ENCODE data around the gene TAGLN3. TPM values are rescaled to one million over a fixed set of nuclear protein-coding genes. Genes with fewer than 3 reads are reported as not detected.

The TAGLN3 gene
- total RNA-seq, 2 experiments from 2014 or later: 0.33 to 0.47 TPM

- peaks cover 8% of the 10 kb centered on the region for H3K4me1 Mint-ChIP-seq
- H3K27ac Mint-ChIP-seq: no peak overlapping the region
- ChIA-PET POLR2A (no interaction called here), CTCF (interaction anchor here (0.6 to 2.8 kb wide), 12 partner anchors 12 to 298 kb away, joined by 3 to 20 read pairs (median 4); partner anchors contain the start of gene ABHD10)
- no peaks in the 10 kb centered on the region for H3K9me3 Mint-ChIP-seq
- no peak overlapping the region for H3K4me3 Mint-ChIP-seq
- H3K36me3 Mint-ChIP-seq (ENCODE audit: low read depth): no peaks in the 10 kb centered on the region
- no peak for DNase-seq
- peaks cover 6% of the 10 kb centered on the region for H3K27me3 Mint-ChIP-seq
Measured at GRCh38 chr3:111967068-111967467, 31.7 kb upstream of the TAGLN3 start.

- H3K27me3 Mint-ChIP-seq: peaks cover 6% of the 10 kb centered on the region
- peaks cover 8% of the 10 kb centered on the region for H3K4me1 Mint-ChIP-seq
- H3K36me3 Mint-ChIP-seq (ENCODE audit: low read depth): no peaks in the 10 kb centered on the region
- no peaks in the 10 kb centered on the region for H3K9me3 Mint-ChIP-seq
- no peak overlapping the region for H3K4me3 Mint-ChIP-seq
- ChIA-PET CTCF (interaction anchor here (0.7 to 2.8 kb wide), 16 partner anchors 8 to 390 kb away, joined by 3 to 20 read pairs (median 4); partner anchors contain the start of gene ABHD10), POLR2A (no interaction called here)
- peak; percentile 87 for DNase-seq
- H3K27ac Mint-ChIP-seq: no peak overlapping the region
Measured at GRCh38 chr3:111967651-111968274, 31.0 kb upstream of the TAGLN3 start.

GRCh38 chr3:111968319-111969054 lies 30.2 kb upstream of the TAGLN3 start:
- Mint-ChIP-seq H3K27me3 (peaks cover 6% of the 10 kb centered on the region), H3K9me3 (no peaks in the 10 kb centered on the region), H3K36me3 (ENCODE audit: low read depth) (no peaks in the 10 kb centered on the region), H3K4me1 (peaks cover 5% of the 10 kb centered on the region), H3K27ac (no peak overlapping the region), H3K4me3 (no peak overlapping the region)
- DNase-seq: no peak
- ChIA-PET CTCF (interaction anchor here (0.7 to 2.8 kb wide), 17 partner anchors 9 to 391 kb away, joined by 3 to 20 read pairs (median 4); partner anchors contain the start of gene ABHD10), POLR2A (no interaction called here)

- Mint-ChIP-seq H3K4me3 (no peak overlapping the region), H3K27me3 (peaks cover 6% of the 10 kb centered on the region), H3K9me3 (no peaks in the 10 kb centered on the region), H3K4me1 (peaks cover 5% of the 10 kb centered on the region), H3K36me3 (ENCODE audit: low read depth) (no peaks in the 10 kb centered on the region), H3K27ac (no peak overlapping the region)
- DNase-seq: no peak
- ChIA-PET POLR2A (no interaction called here), CTCF (interaction anchor here (0.7 to 1.0 kb wide), 4 partner anchors 8 to 282 kb away, joined by 3 read pairs; no protein-coding TSS in a partner anchor)
Measured at GRCh38 chr3:111970376-111970775, 28.3 kb upstream of the TAGLN3 start.

DNA sequence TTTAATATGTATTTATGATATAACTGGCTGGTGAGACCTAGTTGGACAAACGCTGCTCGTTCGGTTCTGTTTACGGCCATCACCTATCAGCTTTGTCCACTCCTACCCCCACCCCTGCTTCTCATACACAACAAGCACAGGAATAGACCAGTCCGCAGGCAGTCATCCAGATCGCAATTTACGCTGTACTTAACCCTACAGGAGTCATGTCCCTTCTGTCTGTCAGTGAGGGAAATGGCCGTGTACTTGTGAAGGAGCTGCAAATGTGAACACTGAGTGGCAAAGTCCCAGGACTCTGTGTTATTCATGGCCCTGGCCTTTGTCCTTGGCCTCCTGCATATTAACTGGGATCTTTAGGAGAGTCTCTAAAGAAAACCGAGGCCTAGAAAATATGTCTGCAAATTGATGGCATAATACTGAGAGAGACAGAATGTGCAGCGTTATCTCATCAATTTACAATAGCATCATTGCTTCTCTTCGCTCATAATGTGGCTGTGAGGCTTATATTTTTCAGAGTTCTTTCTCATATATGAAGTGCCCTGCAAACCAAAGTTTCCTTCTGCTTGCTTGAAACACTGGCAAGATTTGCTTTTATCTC lies 27.1 kb upstream of the TAGLN3 start:
- H3K4me3 Mint-ChIP-seq: no peak overlapping the region
- ChIA-PET CTCF (interaction anchor here (1.0 kb wide), 1 partner anchor 9 kb away, joined by 3 read pairs; no protein-coding TSS in a partner anchor), POLR2A (no interaction called here)
- H3K27me3 Mint-ChIP-seq: peaks cover 8% of the 10 kb centered on the region
- peaks cover 5% of the 10 kb centered on the region for H3K4me1 Mint-ChIP-seq
- no peaks in the 10 kb centered on the region for H3K36me3 Mint-ChIP-seq (ENCODE audit: low read depth)
- H3K27ac Mint-ChIP-seq: no peak overlapping the region
- H3K9me3 Mint-ChIP-seq: no peaks in the 10 kb centered on the region
- no peak for DNase-seq

DNA sequence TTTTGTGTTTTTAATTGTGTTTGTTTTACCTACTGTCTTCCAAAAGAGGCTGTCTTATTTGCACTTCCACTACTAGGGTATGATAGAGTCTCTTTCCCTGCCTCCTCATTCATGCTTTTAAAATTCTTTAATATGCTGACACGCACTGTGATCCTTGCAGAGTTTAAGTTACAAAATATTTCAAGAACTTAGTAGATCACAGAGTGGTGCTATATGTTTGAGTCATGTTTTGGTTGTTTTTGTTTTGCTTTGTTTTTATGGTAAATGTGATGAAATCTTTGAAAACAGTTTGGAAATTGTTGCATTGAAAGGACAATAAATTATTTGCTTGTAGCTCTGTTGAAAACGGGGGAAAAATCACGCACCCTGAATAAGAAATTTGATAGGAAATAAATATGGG lies 25.8 kb upstream of the TAGLN3 start:
- no peak for DNase-seq
- H3K36me3 Mint-ChIP-seq (ENCODE audit: low read depth): no peaks in the 10 kb centered on the region
- ChIA-PET CTCF (interaction anchor here (1.3 to 1.4 kb wide), 2 partner anchors 251 to 304 kb away, joined by 3 read pairs; no protein-coding TSS in a partner anchor), POLR2A (no interaction called here)
- no peak overlapping the region for H3K4me3 Mint-ChIP-seq
- H3K4me1 Mint-ChIP-seq: no peaks in the 10 kb centered on the region
- no peak overlapping the region for H3K27ac Mint-ChIP-seq
- H3K9me3 Mint-ChIP-seq: no peaks in the 10 kb centered on the region
- peaks cover 10% of the 10 kb centered on the region for H3K27me3 Mint-ChIP-seq

- no peak overlapping the region for H3K4me3 Mint-ChIP-seq
- H3K27ac Mint-ChIP-seq: no peak overlapping the region
- no peak for DNase-seq
- no peaks in the 10 kb centered on the region for H3K9me3 Mint-ChIP-seq
- peaks cover 4% of the 10 kb centered on the region for H3K27me3 Mint-ChIP-seq
- H3K36me3 Mint-ChIP-seq (ENCODE audit: low read depth): no peaks in the 10 kb centered on the region
- ChIA-PET POLR2A (no interaction called here), CTCF (interaction anchor here (1.2 kb wide), 1 partner anchor 39 kb away, joined by 4 read pairs; no protein-coding TSS in a partner anchor)
- H3K4me1 Mint-ChIP-seq: peaks cover 7% of the 10 kb centered on the region
Measured at GRCh38 chr3:111975131-111975530, 23.6 kb upstream of the TAGLN3 start.

GRCh38 chr3:111976254-111976653 lies 22.5 kb upstream of the TAGLN3 start:
- no peak overlapping the region for H3K4me3 Mint-ChIP-seq
- POLR2A ChIA-PET: no interaction called here
- H3K36me3 Mint-ChIP-seq (ENCODE audit: low read depth): peaks cover 8% of the 10 kb centered on the region
- peaks cover 18% of the 10 kb centered on the region for H3K4me1 Mint-ChIP-seq
- H3K27ac Mint-ChIP-seq: no peak overlapping the region
- no peaks in the 10 kb centered on the region for H3K9me3 Mint-ChIP-seq
- CTCF ChIA-PET: no interaction called here
- peaks cover 4% of the 10 kb centered on the region for H3K27me3 Mint-ChIP-seq
- DNase-seq: no peak

DNA sequence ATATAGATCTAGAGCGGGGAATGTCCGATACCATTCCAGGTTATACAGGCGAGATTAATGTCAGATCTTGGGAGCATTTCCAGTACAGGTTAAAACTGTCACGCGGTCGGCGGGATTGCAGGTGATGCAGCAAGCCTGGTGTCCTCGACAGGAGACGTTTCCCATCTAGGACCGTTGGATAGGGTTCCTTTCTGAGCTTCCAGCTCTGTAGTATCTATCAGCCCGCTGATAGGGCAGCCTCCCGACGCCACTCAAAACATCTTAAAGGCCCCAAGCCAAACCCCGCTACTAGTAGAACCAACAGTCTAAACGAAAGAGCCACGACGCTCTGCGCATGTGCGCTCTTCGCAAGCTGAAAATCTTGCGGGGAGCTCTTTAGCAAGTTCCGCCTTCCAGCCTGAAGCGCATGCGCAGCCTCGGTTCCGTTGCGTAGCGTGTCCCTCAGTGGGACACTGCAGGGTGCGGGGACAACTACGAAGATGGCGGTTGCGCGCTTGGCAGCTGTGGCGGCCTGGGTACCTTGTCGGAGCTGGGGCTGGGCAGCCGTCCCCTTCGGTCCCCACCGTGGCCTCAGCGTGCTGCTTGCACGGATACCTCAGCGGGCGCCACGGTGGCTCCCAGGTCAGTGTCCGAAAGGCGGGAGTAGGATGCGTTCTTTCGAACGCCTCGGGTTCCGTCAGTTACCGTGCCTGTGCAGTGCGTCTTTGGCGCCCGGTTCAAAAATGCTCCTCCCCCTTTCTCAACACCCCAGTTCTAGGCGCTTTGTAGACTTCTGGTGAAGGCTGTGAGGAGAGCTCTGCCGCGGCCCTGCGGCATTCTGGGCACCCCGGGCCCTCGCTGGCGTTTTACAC lies 19.9 kb upstream of the TAGLN3 start, which contains the start of gene ABHD10:
Gene ABHD10 (plus strand): TSS at position 444 of the 851 bp plus-strand sequence. CDS start 36 bp downstream, at position 480.
- Mint-ChIP-seq H3K4me3 (peak within 1 kb of the TSS; percentile 90), H3K9me3 (no peaks in the 10 kb centered on the region), H3K4me1 (peaks cover 35% of the 10 kb centered on the region), H3K27me3 (peaks cover 4% of the 10 kb centered on the region), H3K27ac (peak within 1 kb of the TSS; percentile 96), H3K36me3 (ENCODE audit: low read depth) (peaks cover 26% of the 10 kb centered on the region)
- ChIA-PET CTCF (interaction anchor here (0.9 to 2.0 kb wide), 11 partner anchors 10 to 261 kb away, joined by 3 to 9 read pairs (median 5); no protein-coding TSS in a partner anchor), POLR2A (interaction anchor here (0.7 to 1.6 kb wide), 6 partner anchors 11 to 368 kb away, joined by 3 to 10 read pairs (median 4); no protein-coding TSS in a partner anchor)
- peak; percentile 98 for DNase-seq

GRCh38 chr3:111979434-111980038 lies 19.2 kb upstream of the TAGLN3 start:
- peaks cover 39% of the 10 kb centered on the region for H3K4me1 Mint-ChIP-seq
- no peaks in the 10 kb centered on the region for H3K9me3 Mint-ChIP-seq
- peak overlapping the region; percentile 96 for H3K27ac Mint-ChIP-seq
- peak overlapping the region; percentile 90 for H3K4me3 Mint-ChIP-seq
- peaks cover 32% of the 10 kb centered on the region for H3K36me3 Mint-ChIP-seq (ENCODE audit: low read depth)
- POLR2A ChIA-PET: interaction anchor here (0.7 to 1.6 kb wide), 5 partner anchors 10 to 369 kb away, joined by 3 to 10 read pairs (median 5); no protein-coding TSS in a partner anchor
- H3K27me3 Mint-ChIP-seq: peaks cover 4% of the 10 kb centered on the region
- peak; percentile 23 for DNase-seq
- CTCF ChIA-PET: interaction anchor here (0.9 to 2.0 kb wide), 8 partner anchors 10 to 262 kb away, joined by 3 to 9 read pairs (median 6); no protein-coding TSS in a partner anchor

- DNase-seq: no peak
- CTCF ChIA-PET: interaction anchor here (0.6 to 2.1 kb wide), 4 partner anchors 13 to 316 kb away, joined by 3 to 5 read pairs (median 4); no protein-coding TSS in a partner anchor
- Mint-ChIP-seq H3K9me3 (no peaks in the 10 kb centered on the region), H3K27me3 (peaks cover 4% of the 10 kb centered on the region), H3K36me3 (ENCODE audit: low read depth) (peaks cover 41% of the 10 kb centered on the region), H3K27ac (peak overlapping the region; percentile 96), H3K4me1 (peaks cover 51% of the 10 kb centered on the region), H3K4me3 (peak overlapping the region; percentile 90)
- POLR2A ChIA-PET: no interaction called here
Measured at GRCh38 chr3:111980716-111981456, 17.8 kb upstream of the TAGLN3 start.

All from activated CD4-positive, alpha-beta T cell treated with anti-CD3 and anti-CD28 coated beads, Interleukin-2, amount 10 ng/mL, durations not matched to agents 7 days and 5 days (primary cell).